IMR-90 (cell line): ENCODE data around the gene SNRNP40.

Experiments used
- BHLHE40 ChIP-seq: fragments of 150-350 bp; IDR thresholded peaks from 2 replicates; pipeline ENCODE4 v1.6.1; 2016; ENCODE audit warnings: mild to moderate bottlenecking, low read depth, low read length
- CEBPB ChIP-seq: IDR thresholded peaks from 2 replicates; pipeline ENCODE4 v1.6.1; 2012; ENCODE audit warnings: low read depth, low read length, improper control_type of control experiment
- CHD1 ChIP-seq: IDR thresholded peaks from 2 replicates; pipeline ENCODE4 v1.6.1; 2012; ENCODE audit warnings: low read depth, low read length, improper control_type of control experiment
- MAFK ChIP-seq: IDR thresholded peaks from 2 replicates; pipeline ENCODE4 v1.6.1; 2012; ENCODE audit warnings: low read depth, low read length, improper control_type of control experiment
- MAZ ChIP-seq: IDR thresholded peaks from 2 replicates; pipeline ENCODE4 v1.6.1; 2012; ENCODE audit warnings: low read depth, mild to moderate bottlenecking, low read length, improper control_type of control experiment, moderate library complexity, borderline replicate concordance
- MXI1 ChIP-seq: IDR thresholded peaks from 2 replicates; pipeline ENCODE4 v1.6.1; 2012; ENCODE audit warnings: low read depth, mild to moderate bottlenecking, low read length, moderate library complexity, borderline replicate concordance
- POLR2A ChIP-seq: IDR thresholded peaks from 2 replicates; pipeline ENCODE4 v1.6.1; 2012; ENCODE audit warnings: mild to moderate bottlenecking, low read depth, low read length
- RAD21 ChIP-seq: IDR thresholded peaks from 2 replicates; pipeline ENCODE4 v1.6.1; 2012; ENCODE audit warnings: low read length, improper control_type of control experiment
- RFX5 ChIP-seq: IDR thresholded peaks from 2 replicates; pipeline ENCODE4 v1.8.0; 2012; ENCODE audit warnings: low read depth, mild to moderate bottlenecking, low read length, moderate library complexity
- SMC3 ChIP-seq: fragments of 150-350 bp; IDR thresholded peaks from 2 replicates; pipeline ENCODE4 v1.6.1; 2016; ENCODE audit warnings: low read depth, mild to moderate bottlenecking, antibody characterized with exemption, low read length, moderate library complexity
- TF ChIP-seq, protein P1 (sequence below): conservative IDR thresholded peaks from 2 replicates; pipeline ENCODE4 v1.5.1; 2012; ENCODE audit warnings: mild to moderate bottlenecking, low read depth, low read length, improper control_type of control experiment
- TF ChIP-seq, protein P2 (sequence below): fragments of 150-350 bp; IDR thresholded peaks from 2 replicates; pipeline ENCODE4 v1.6.1; 2016; ENCODE audit warnings: low read depth, mild to moderate bottlenecking, low read length, moderate library complexity, borderline replicate concordance
- TF ChIP-seq, protein P3 (sequence below): fragments of 150-350 bp; IDR thresholded peaks from 2 replicates; pipeline ENCODE4 v1.6.1; 2017; ENCODE audit warnings: mild to moderate bottlenecking, antibody characterized with exemption, low read length, low read depth

DNA sequence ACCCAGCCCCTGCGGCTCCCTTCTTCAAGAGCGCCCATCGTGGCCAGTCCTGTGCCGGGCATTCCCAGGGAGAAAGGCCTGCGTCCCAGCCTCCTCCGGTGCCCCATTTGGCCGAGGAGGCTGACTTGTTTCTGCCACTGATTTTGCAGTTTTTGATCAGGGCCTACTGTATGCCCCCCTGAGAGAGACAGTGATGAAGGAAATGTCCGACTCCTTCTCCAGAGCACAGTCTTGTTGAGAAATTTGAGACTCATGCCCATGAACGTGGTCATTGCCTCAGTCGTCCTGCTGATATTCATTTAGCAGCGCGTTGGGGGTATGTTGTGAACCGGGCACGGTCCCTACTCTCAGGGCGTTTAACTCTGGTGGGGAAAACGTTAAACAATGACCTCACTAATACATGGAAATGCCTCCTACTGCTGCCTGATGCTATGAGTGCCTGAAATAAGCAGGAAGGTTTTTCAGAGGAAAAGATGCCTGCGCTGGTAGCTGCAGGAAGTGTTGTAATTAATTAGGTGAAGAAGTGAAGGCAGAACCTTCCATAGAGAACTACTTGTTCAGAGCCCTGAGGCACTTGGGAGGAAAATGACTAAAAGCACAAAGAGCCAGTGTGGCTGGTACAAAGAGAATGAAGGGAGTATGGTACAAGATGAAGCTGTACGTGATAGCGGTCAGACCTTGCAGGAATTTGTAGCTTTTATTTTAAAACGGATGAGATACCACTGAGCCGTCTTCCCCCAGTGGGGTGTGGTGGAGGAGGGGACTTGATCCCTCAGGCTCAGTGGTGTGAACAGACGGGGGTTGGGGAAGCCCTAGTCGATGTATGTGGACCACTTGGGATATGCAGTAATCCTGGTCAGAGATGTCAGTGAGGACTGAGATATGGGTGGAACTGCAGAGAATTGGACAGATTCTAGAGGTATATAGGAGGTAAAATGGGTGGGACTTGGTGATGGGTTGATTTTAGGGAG lies 974 bp upstream of the SNRNP40 start:
- TF ChIP-seq, protein P1, sequence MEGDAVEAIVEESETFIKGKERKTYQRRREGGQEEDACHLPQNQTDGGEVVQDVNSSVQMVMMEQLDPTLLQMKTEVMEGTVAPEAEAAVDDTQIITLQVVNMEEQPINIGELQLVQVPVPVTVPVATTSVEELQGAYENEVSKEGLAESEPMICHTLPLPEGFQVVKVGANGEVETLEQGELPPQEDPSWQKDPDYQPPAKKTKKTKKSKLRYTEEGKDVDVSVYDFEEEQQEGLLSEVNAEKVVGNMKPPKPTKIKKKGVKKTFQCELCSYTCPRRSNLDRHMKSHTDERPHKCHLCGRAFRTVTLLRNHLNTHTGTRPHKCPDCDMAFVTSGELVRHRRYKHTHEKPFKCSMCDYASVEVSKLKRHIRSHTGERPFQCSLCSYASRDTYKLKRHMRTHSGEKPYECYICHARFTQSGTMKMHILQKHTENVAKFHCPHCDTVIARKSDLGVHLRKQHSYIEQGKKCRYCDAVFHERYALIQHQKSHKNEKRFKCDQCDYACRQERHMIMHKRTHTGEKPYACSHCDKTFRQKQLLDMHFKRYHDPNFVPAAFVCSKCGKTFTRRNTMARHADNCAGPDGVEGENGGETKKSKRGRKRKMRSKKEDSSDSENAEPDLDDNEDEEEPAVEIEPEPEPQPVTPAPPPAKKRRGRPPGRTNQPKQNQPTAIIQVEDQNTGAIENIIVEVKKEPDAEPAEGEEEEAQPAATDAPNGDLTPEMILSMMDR, result no peak
- TF ChIP-seq RFX5 (no peak), SMC3 (no peak), POLR2A (no peak; the same call in 1 of the 2 replicates), RAD21 (no peak), BHLHE40 (no peak), MAFK (no peak), CEBPB (no peak), MAZ (no peak), MXI1 (no peak), CHD1 (no peak)
- TF ChIP-seq, protein P2, sequence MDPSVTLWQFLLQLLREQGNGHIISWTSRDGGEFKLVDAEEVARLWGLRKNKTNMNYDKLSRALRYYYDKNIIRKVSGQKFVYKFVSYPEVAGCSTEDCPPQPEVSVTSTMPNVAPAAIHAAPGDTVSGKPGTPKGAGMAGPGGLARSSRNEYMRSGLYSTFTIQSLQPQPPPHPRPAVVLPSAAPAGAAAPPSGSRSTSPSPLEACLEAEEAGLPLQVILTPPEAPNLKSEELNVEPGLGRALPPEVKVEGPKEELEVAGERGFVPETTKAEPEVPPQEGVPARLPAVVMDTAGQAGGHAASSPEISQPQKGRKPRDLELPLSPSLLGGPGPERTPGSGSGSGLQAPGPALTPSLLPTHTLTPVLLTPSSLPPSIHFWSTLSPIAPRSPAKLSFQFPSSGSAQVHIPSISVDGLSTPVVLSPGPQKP, result no peak
- TF ChIP-seq, protein P3, sequence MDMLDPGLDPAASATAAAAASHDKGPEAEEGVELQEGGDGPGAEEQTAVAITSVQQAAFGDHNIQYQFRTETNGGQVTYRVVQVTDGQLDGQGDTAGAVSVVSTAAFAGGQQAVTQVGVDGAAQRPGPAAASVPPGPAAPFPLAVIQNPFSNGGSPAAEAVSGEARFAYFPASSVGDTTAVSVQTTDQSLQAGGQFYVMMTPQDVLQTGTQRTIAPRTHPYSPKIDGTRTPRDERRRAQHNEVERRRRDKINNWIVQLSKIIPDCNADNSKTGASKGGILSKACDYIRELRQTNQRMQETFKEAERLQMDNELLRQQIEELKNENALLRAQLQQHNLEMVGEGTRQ, result no peak
